ENCODE measurements around the gene DLG2.

DLG2 gene

DNA sequence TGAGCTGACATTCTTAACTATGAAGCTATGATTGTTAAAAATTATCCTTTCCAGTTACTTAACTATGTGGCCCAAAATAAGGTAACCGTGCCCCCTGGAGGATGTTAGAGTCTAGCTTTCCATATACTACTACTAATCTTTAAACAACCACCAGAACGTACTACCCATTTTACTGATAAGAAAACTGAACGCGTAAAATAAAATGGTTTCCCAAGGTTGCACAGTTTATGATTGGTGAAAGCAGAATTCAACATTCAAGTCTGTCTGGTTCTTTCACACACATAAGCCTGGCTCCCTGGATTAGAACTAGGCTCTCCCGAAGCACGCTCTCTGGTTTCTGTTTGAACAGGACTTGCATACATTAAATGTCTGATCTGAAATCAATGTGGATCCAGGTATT, 1903.1 kb downstream of the DLG2 start:
- peak; percentile 38 to 48 for DNase-seq

DNA sequence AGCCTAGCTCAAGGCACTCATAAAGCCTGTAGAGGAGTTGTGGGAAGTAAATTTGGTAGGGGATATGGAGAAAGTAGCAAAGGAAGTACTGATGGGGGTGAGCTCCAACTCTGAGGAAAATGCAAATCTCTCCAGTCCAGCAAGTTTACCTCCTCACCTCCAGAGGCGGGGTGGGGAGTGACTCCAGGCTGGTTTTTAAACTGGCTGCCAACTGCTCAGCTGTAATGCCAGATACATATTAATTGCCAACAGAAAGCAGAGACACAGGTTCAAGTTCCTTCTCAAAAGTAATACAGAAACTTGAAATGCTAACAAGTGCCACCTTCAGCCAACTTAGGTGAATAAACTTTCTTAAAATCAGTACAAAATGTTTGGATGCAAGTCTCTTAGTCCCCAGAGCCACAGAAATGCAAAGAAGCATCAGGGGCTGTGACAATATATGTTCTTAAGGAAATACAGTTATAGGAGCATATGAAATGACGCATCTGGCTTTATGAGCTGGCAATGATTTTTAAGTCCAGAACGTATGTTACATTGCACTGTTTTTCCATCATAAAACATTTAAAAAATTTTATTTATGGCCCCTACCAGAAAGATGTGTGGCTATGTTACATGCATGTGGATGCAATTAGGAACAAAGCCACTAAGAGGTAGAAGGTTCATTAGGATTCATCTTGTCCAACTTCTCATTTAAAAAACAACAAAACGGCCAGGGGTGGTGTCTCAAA, 1904.6 kb downstream of the DLG2 start:
- no peak for DNase-seq

DNA sequence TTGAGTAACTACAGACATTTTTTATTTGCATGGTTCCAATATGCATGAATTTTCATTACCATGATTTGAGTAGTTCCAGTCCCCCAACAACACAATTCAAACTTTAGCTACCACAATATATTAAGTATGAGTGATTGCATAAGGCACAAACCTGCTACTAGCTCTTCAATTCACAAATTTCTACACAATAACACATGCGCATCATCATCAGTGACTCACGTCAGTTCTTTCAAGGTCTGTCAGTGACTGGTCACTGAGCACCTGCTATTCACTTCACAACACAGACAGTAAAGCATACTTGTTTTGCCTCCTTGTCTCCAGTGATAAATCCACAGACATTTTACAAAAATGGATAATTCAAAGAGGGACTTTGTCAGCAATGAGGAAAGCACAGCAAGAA, 1905.9 kb downstream of the DLG2 start:
- DNase-seq = no peak

GRCh38 chr11:83720675-83721074, 1906.5 kb downstream of the DLG2 start:
- DNase-seq = no peak

DNA sequence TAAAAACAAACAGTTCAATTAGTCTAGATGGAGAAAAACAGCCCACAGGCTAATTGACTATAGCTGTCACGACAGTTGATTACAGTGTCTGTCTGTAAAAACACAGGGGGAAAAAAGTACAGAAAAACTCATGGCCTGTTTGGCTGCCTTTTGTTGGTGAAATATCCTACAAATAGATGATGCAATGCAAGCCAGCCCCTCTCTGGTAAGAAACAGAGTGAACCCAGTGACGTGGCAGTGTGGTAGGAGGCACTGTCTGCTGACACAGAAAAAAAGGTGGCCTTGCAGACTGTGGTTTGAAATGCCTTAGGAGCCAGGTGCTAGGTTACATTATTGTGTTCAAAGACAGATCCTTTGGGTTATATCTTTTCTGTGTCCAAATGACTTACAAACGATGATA, 1909.6 kb downstream of the DLG2 start:
- no peak for DNase-seq

DNA sequence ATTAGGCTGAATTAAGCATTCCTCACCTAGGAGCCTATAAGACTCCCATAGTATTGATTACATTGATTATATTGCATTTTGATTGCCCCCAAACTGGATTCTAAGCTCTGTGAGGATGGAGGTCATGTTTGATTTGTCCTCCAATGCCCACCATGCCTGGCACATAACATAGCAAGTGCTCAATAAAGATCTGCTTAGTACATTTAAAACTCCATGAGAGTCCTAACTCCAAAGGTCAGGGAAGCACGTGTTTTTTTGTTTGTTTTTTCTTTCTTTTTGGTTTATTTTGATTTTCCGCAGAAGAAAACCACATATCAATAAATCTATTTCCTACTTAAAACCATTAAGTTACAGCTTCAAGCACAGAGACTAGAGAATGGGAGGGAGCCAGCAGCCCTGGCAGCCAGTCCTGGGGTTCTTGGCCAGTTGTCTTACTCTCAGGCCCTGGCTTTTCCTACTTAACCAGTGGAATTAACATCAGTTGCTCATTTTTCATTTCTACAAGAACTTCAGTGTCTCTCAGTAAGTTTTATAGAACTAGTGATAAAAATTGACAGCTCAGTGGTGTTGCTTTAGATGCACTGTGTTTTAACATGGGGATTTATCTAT, 1911.1 kb downstream of the DLG2 start:
- no peak for DNase-seq

- DNase-seq = no peak
These were observed 1913.4 kb downstream of the DLG2 start for GRCh38 chr11:83713708-83714107.

DNA sequence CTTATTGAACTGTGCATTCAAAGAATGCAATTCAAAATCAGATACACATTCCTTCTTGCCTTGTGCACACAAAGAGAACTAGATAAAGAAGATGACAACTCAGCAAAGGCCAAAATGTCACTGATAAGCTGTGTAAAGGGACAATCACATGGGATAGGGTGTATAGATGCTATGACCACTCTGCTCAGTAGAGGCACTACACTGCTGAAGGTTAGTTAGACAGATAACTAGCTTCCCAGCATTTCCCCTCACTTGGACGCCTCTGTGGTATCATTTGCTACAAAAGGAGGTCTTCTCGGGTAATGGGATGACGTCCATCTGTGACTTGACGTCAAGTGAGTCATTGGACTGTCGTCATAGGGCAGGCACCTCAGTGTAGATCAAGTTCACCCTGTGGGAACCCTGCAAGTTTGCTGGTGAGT, 1916.0 kb downstream of the DLG2 start:
- no peak for DNase-seq

GRCh38 chr11:83709434-83709833, 1917.7 kb downstream of the DLG2 start:
- DNase-seq = no peak

DNA sequence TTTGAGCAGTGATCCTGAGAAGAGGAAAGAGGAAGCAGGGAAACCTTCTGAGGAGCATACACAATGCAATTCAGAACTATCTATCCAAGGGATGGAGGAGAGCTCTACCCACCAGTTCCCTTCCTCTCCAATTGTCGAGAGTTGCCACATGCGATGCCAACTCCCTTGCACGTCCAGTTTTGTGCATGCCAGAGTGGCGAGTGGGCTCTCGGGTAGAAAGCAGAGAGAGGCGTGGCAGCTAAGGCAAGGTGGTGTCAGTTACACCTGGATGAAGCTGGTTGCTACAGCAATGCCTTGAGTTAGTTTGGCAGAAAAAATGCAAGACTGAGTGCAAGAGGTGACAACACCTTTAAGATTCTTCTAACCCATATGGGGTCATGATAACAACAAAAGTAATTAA, 1920.6 kb downstream of the DLG2 start:
- DNase-seq = no peak

DNA sequence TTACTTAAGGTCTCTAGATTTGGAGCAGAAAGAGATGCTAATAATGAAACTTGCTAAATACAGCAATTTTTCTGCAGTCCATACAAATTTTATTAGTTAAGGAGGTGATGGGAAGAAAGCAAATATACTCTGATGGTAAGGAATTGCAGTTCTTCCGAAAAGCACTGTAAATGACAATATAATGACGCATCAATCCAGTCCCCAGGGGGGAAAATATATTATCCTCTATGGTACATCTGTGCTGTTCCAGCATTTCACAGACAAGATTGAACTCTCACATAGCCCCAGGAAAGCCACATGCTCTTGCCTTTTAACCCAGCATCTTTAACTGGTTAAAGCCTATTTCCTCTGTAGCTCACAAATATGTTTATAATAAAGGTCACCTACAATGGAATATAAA, 1924.3 kb downstream of the DLG2 start:
- no peak for DNase-seq

GRCh38 chr11:83697518-83697917, 1929.6 kb downstream of the DLG2 start:
- no peak for DNase-seq

GRCh38 chr11:83695046-83695445, 1932.1 kb downstream of the DLG2 start:
- no peak for DNase-seq

GRCh38 chr11:83694191-83694910, 1932.8 kb downstream of the DLG2 start:
- no peak for DNase-seq

GRCh38 chr11:83693306-83693992, 1933.7 kb downstream of the DLG2 start:
- no peak for DNase-seq

GRCh38 chr11:83692675-83693074, 1934.5 kb downstream of the DLG2 start:
- no peak for DNase-seq

DNA sequence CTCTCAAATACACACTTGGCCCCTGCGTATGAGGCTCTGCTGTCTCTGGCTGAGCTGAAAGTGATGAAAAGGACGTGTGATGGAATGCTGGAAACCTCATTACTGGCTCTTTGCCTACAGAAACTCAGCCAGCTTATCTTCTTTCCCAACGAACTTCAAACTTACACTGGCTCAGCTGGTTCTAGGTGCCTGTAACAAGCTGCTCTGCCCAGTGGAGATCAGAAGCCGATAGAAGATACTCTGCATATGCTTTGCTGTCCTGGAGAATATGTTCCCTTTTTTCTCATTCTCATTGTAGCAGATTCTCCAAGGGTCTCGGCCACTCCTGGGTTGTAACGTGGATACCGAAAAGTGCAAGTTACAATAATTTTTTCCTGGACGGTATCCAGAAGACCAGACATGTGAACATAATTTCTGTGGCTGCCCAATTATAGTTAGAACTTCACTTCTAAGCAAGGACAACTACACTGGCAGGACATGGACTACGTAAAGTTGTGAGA, 1935.6 kb downstream of the DLG2 start:
- DNase-seq = no peak

DNA sequence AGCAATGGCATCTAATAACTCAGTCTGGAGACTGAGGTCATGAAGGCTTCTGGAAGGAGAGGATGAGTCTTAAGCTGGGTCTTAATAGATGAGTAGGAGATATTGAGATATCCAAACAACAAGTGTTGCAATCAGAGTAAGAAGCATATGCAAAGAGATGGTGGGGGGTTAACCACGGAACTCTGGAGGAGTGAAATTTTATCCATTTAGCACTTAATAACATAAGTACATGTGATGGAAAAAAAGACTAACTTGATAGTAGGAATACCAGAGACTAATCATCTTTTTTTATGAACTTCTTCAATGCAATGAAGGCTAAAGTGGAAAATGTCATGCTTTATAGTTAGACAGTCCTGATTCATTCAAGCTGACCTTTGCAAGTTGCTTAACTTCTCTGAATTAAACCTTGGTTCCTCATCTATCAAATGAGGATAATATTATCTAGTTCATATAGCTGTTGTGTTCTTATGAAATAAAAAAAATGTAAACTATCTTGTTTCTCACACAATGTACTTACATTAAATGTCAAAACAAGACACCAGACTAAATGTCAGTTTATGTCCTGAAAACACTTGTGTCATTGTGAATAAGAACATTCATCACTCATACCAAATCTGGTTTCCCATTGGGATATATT, 1937.9 kb downstream of the DLG2 start:
- DNase-seq = no peak

- DNase-seq = no peak
These were observed 1939.4 kb downstream of the DLG2 start for GRCh38 chr11:83687787-83688186.

DNA sequence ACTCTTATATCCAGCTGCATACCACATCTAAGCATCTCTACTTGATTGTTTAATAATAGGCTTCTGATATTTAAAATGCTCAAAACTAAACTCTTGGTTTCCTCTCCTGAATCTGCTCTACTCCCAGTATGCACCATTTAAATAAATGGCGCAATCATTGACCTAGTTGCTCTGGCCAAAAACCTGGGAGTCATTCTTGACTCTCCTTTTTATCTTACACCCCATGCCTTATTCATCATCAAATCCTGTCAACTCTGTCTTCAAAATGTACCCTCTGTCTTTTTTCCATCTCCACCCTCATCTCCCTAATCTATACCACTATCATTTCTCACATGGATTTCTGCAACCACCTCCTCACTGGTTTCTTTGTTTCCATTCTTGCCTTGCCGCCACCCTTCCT, 1941.4 kb downstream of the DLG2 start:
- DNase-seq = no peak

GRCh38 chr11:83684071-83684470, 1943.1 kb downstream of the DLG2 start:
- no peak for DNase-seq

DNA sequence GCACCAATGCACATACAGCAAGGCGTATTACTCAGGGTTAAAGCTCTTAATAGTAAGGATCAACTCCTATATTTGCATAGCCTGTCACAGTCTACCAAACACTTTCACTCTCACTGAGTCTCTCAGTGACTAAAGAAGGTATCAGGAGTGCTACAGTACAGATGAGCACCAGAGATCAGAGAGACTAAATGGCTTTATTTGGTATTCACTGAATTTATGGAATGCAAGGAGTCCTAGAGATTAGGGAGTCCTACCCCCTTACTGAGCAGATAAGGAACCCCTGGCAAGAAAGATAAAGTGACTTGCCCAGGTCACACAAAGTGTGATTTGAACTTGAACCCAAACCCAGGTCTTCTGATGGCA, 1944.6 kb downstream of the DLG2 start:
- DNase-seq = no peak
